A549 (cell line): Measurements from ENCODE around the gene NDRG2. TPM values are rescaled to one million over a fixed set of nuclear protein-coding genes. Genes with fewer than 3 reads are reported as not detected.

Experiments used
- ATAC-seq, 2 experiments: fragments of 200-7000 bp in 1 of 2; fragments of >200 bp in 1 of 2; cut with Nextera tagmentation in 1 of 2; cut with Tn5 transposase in 1 of 2; 3 replicates each; pipeline versions ENCODE4 v1.8.0 to v1.9.1; 2018 to 2020; ENCODE audit warnings: mild to moderate bottlenecking in 1 of 2, moderate library complexity in 1 of 2
- CTCF ChIA-PET: fragments of 300-600 bp; sonication (Branson Sonifier 250); formaldehyde crosslinking; extraction: SDS; loops from one replicate; lab custom pipeline; 2021; ENCODE audit warnings: antibody characterized with exemption, inconsistent platforms; lab: Yijun Ruan, JAX
- POLR2A ChIA-PET: fragments of 350-600 bp; formaldehyde crosslinking; extraction: SDS; loops from one replicate; lab custom pipeline; 2021; ENCODE audit warnings: antibody characterized with exemption, inconsistent platforms; lab: Yijun Ruan, JAX
- DNase-seq, 2 experiments: peaks; one replicate each; pipeline versions ENCODE4 v3.0.0 to v3.0.0-alpha.2; 2011 to 2016; ENCODE audit warnings: low read depth in 1 of 2, low spot score in 1 of 2
- FAIRE-seq: peaks from 2 replicates; lab custom pipeline; 2011; peaks lifted over from hg19 to GRCh38; lab: Jason Lieb, UNC
- H3K27ac ChIP-seq, 2 experiments: fragments of >200 bp; sonication (Bioruptor Twin); formaldehyde crosslinking; 3 replicates each; pipeline ENCODE4 v1.5.1; 2016 to 2017
- H3K4me1 ChIP-seq: fragments of >200 bp; sonication (Bioruptor Twin); formaldehyde crosslinking; 3 replicates; pipeline ENCODE4 v1.6.1; 2016
- H3K4me2 ChIP-seq: fragments of >200 bp; sonication (Bioruptor Twin); formaldehyde crosslinking; 3 replicates; pipeline ENCODE4 v1.6.1; 2016
- H3K4me3 ChIP-seq: fragments of >200 bp; sonication (Bioruptor Twin); formaldehyde crosslinking; 3 replicates; pipeline ENCODE4 v1.5.1; 2016
- H3K9me3 ChIP-seq: fragments of >200 bp; sonication (Bioruptor Twin); formaldehyde crosslinking; 3 replicates; pipeline ENCODE4 v1.6.1; 2016
- CBX2 ChIP-seq: fragments of 200-600 bp; sonication (generic); IDR thresholded peaks from 2 replicates; pipeline ENCODE4 v1.6.1; 2016; ENCODE audit warnings: low read depth, mild to moderate bottlenecking, borderline replicate concordance
- CBX8 ChIP-seq: fragments of 200-600 bp; sonication (generic); IDR thresholded peaks from 2 replicates; pipeline ENCODE4 v1.6.1; 2016
- CEBPB ChIP-seq, 2 experiments: fragments of >200 bp in 1 of 2; sonication (Bioruptor Twin) in 1 of 2; formaldehyde crosslinking in 1 of 2; IDR thresholded peaks; 2 replicates each; pipeline ENCODE4 v1.6.1; 2012 to 2016
- CHD2 ChIP-seq: fragments of 150-350 bp; IDR thresholded peaks from 2 replicates; pipeline ENCODE4 v1.6.1; 2014; ENCODE audit warnings: low read length; ENCODE audit not compliant: partially characterized antibody
- E2F6 ChIP-seq: IDR thresholded peaks from 2 replicates; pipeline ENCODE4 v1.6.1; 2012; ENCODE audit warnings: low read depth, borderline replicate concordance
- EHF ChIP-seq: fragments of 250-450 bp; sonication (Bioruptor Pico); IDR thresholded peaks from 2 replicates; pipeline ENCODE4 v1.5.0; 2020; ENCODE audit warnings: mild to moderate bottlenecking
- ESRRA ChIP-seq: fragments of 150-350 bp; IDR thresholded peaks from 2 replicates; pipeline ENCODE4 v1.6.1; 2014; ENCODE audit warnings: mild to moderate bottlenecking, low read length, borderline replicate concordance
- FOSL2 ChIP-seq, 2 experiments: fragments of 450-650 bp in 1 of 2; fragments of >200 bp in 1 of 2; sonication (Bioruptor Twin) in 1 of 2; formaldehyde crosslinking; IDR thresholded peaks; 2 replicates each; pipeline versions ENCODE4 v1.5.0 to v1.6.1; 2016 to 2020; ENCODE audit warnings: mild to moderate bottlenecking in 1 of 2, moderate library complexity in 1 of 2
- FOXS1 ChIP-seq: fragments of 250-450 bp; sonication (Bioruptor Pico); IDR thresholded peaks from 2 replicates; pipeline ENCODE4 v1.5.0; 2020; ENCODE audit warnings: mild to moderate bottlenecking, moderate library complexity
- HES2 ChIP-seq: fragments of >200 bp; sonication (Bioruptor Twin); formaldehyde crosslinking; IDR thresholded peaks from 2 replicates; pipeline ENCODE4 v1.6.1; 2016
- HEYL ChIP-seq: fragments of 250-450 bp; sonication (Bioruptor Pico); IDR thresholded peaks from 2 replicates; pipeline ENCODE4 v1.8.0; 2021; ENCODE audit warnings: mild to moderate bottlenecking, moderate library complexity
- HOXA7 ChIP-seq: fragments of 250-450 bp; sonication (Bioruptor Pico); IDR thresholded peaks from 2 replicates; pipeline ENCODE4 v1.5.0; 2020; ENCODE audit warnings: mild to moderate bottlenecking, moderate library complexity
- KDM1A ChIP-seq: fragments of 200-600 bp; sonication (generic); IDR thresholded peaks from 2 replicates; pipeline ENCODE4 v1.6.1; 2016; ENCODE audit warnings: low read depth, mild to moderate bottlenecking
- MAFK ChIP-seq: fragments of 450-650 bp; IDR thresholded peaks from 2 replicates; pipeline ENCODE4 v1.6.1; 2014; ENCODE audit not compliant: partially characterized antibody
- MAX ChIP-seq: IDR thresholded peaks from 2 replicates; pipeline ENCODE4 v1.6.1; 2012
- NPAS2 ChIP-seq: fragments of 250-450 bp; sonication (Bioruptor Pico); IDR thresholded peaks from 2 replicates; pipeline ENCODE4 v1.8.0; 2022; ENCODE audit warnings: mild to moderate bottlenecking, moderate library complexity, borderline replicate concordance
- NR3C1 ChIP-seq: fragments of >200 bp; sonication (Bioruptor Twin); formaldehyde crosslinking; IDR thresholded peaks from 3 replicates; pipeline ENCODE4 v1.6.1; 2017
- POLR2AphosphoS2 ChIP-seq: conservative IDR thresholded peaks from 2 replicates; pipeline ENCODE4 v1.6.1; 2012; ENCODE audit warnings: low read length, improper control_type of control experiment, inconsistent platforms
- RCOR1 ChIP-seq: fragments of 150-350 bp; IDR thresholded peaks from 2 replicates; pipeline ENCODE4 v1.6.1; 2014; ENCODE audit warnings: antibody characterized with exemption, low read length, low read depth
- RNF2 ChIP-seq: fragments of 200-600 bp; sonication (generic); IDR thresholded peaks from 2 replicates; pipeline ENCODE4 v1.6.1; 2016; ENCODE audit warnings: low read depth, mild to moderate bottlenecking, antibody characterized with exemption, moderate library complexity, borderline replicate concordance
- SMC3 ChIP-seq: fragments of >200 bp; sonication (Bioruptor Twin); formaldehyde crosslinking; IDR thresholded peaks from 3 replicates; pipeline ENCODE4 v1.6.1; 2018; ENCODE audit warnings: inconsistent platforms
- WGBS: methylation state at CpG from one replicate; pipeline ENCODE4 v1.1.6; 2017; ENCODE audit errors: missing lambda C conversion rate; 5-methylcytosine and 5-hydroxymethylcytosine counted together
- polyA plus RNA-seq, 4 experiments: library from polyadenylated mRNA; depleted of rRNA in 3 of 4; stranded (reverse); fragments of >200 nt; fragmentation: RNase III in 1 of 4; extraction: RNeasy Plus Mini Kit Qiagen cat#74134 plus additional on column Dnase treatment in 1 of 4; gene quantifications; 2 replicates in 3 of 4; 3 replicates in 1 of 4; pipeline ENCODE4 v1.2.3, GENCODE V29; 2011 to 2017

NDRG2 gene
- polyA plus RNA-seq, 2 of the 4 experiments (the other 2 are of a cell fraction): 4.7 to 6.8 TPM

- Histone ChIP-seq H3K9me3 (no peaks in the 10 kb centered on the region), H3K4me2 (no peak overlapping the region), H3K4me1 (no peaks in the 10 kb centered on the region), H3K4me3 (no peak overlapping the region), H3K27ac (no peak overlapping the region)
- no peak for TF ChIP-seq HEYL
- no peak for TF ChIP-seq HES2
- no peak for TF ChIP-seq E2F6
- TF ChIP-seq RCOR1: no peak
- DNase-seq (no peak), ATAC-seq (no peak), FAIRE-seq (no peak)
- ChIA-PET CTCF (interaction anchor here (1.0 to 6.8 kb wide), 9 partner anchors 11 to 350 kb away, joined by 3 to 44 read pairs (median 7); partner anchors contain the start of genes ARHGEF40, RNASE13 and RNASE8), POLR2A (no interaction called here)
- WGBS: 52% methylated on average over 2 of the region's 2 CpGs
These were observed 22.5 kb upstream of the NDRG2 start for GRCh38 chr14:21047378-21047781.

GRCh38 chr14:21043974-21044618 lies 19.2 kb upstream of the NDRG2 start:
- Histone ChIP-seq H3K9me3 (no peaks in the 10 kb centered on the region), H3K4me3 (no peak overlapping the region), H3K4me1 (no peaks in the 10 kb centered on the region)
- no peak for DNase-seq
- no peak for FAIRE-seq
- POLR2A ChIA-PET: no interaction called here
- no peak for TF ChIP-seq FOSL2 (IDR thresholded peaks at IDR 0.05)
- no peak for TF ChIP-seq FOSL2 (CRISPR knock-in tag; IDR thresholded peaks at IDR 0.05)
- TF ChIP-seq CHD2: no peak
- TF ChIP-seq CEBPB (IDR thresholded peaks at IDR 0.05): peak; percentile 14 to 53; a peak in 3 of 4 replicates
- TF ChIP-seq, all 56 proteins: peak for 1
- no peak for ATAC-seq
- Histone ChIP-seq H3K4me2 (no peak overlapping the region), H3K27ac (no peak overlapping the region)
- WGBS: 57% methylated on average over 6 of the region's 6 CpGs
- CTCF ChIA-PET: interaction anchor here (0.8 to 7.3 kb wide), 8 partner anchors 13 to 73 kb away, joined by 3 to 323 read pairs (median 8); partner anchors contain the start of genes ARHGEF40 and NDRG2

- FAIRE-seq (no peak), DNase-seq (no peak), ATAC-seq (no peak)
- Histone ChIP-seq H3K9me3 (no peaks in the 10 kb centered on the region), H3K27ac (no peak overlapping the region), H3K4me2 (no peak overlapping the region), H3K4me1 (no peaks in the 10 kb centered on the region), H3K4me3 (no peak overlapping the region)
- TF ChIP-seq HEYL (no peak), FOSL2 (IDR thresholded peaks at IDR 0.05) (no peak), FOSL2 (CRISPR knock-in tag; IDR thresholded peaks at IDR 0.05) (no peak), NR3C1 (no peak), RNF2 (no peak), CBX8 (no peak), CBX2 (no peak), MAFK (no peak), KDM1A (no peak), NPAS2 (CRISPR knock-in tag) (no peak), EHF (no peak), POLR2AphosphoS2 (no peak), ESRRA (no peak), SMC3 (no peak), HOXA7 (no peak), MAX (no peak), CEBPB (IDR thresholded peaks at IDR 0.05) (no peak), FOXS1 (no peak), E2F6 (no peak)
- ChIA-PET POLR2A (no interaction called here), CTCF (interaction anchor here (0.8 to 7.3 kb wide), 7 partner anchors 25 to 73 kb away, joined by 4 to 323 read pairs (median 9); partner anchors contain the start of genes ARHGEF40 and NDRG2)
- WGBS: 58% methylated on average over 2 of the region's 2 CpGs
These were observed 18.6 kb upstream of the NDRG2 start for GRCh38 chr14:21043387-21043973.
